ENCODE results near the gene ACE2.

Gene ACE2

GRCh38 chrX:15631637-15632036 is 30.9 kb upstream of the ACE2 start:
- no peak for DNase-seq (ENCODE audit: low spot score)
- TF ChIP-seq, protein P1, sequence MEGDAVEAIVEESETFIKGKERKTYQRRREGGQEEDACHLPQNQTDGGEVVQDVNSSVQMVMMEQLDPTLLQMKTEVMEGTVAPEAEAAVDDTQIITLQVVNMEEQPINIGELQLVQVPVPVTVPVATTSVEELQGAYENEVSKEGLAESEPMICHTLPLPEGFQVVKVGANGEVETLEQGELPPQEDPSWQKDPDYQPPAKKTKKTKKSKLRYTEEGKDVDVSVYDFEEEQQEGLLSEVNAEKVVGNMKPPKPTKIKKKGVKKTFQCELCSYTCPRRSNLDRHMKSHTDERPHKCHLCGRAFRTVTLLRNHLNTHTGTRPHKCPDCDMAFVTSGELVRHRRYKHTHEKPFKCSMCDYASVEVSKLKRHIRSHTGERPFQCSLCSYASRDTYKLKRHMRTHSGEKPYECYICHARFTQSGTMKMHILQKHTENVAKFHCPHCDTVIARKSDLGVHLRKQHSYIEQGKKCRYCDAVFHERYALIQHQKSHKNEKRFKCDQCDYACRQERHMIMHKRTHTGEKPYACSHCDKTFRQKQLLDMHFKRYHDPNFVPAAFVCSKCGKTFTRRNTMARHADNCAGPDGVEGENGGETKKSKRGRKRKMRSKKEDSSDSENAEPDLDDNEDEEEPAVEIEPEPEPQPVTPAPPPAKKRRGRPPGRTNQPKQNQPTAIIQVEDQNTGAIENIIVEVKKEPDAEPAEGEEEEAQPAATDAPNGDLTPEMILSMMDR (IDR thresholded peaks at IDR 0.05; ENCODE audit: extremely low read depth, insufficient read depth, missing control alignments) = no peak
- in situ Hi-C loops (cut with MboI; ENCODE audit: low pct_unique_long_range_greater_than_20kb, low sequenced_read_pairs, unreplicated experiment) = no loop called here

DNA sequence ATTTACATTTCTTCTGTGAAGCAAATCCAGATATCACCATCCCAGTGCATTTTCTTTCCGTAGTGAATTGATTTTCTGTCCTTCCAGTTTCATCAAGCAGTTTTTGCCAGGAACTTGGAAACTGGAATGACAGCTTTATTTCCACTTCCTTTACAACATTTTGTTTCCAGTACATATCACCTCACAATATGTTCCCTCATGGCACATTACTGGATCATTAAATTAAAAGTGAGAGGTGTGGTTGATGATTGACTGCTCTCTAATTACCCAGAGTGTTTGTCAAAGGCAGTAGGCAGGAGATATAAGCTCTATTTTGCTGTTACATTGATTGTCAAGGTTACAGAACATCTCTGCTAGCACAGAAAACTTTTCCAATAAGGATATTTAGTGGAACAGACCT is 22.3 kb upstream of the ACE2 start:
- TF ChIP-seq, protein P1 (IDR thresholded peaks at IDR 0.05; ENCODE audit: extremely low read depth, insufficient read depth, missing control alignments) = no peak
- in situ Hi-C loops (cut with MboI; ENCODE audit: low pct_unique_long_range_greater_than_20kb, low sequenced_read_pairs, unreplicated experiment) = no loop called here
- DNase-seq (ENCODE audit: low spot score) = no peak

- in situ Hi-C loops (cut with MboI; ENCODE audit: low pct_unique_long_range_greater_than_20kb, low sequenced_read_pairs, unreplicated experiment) = no loop called here
- TF ChIP-seq, protein P1 (IDR thresholded peaks at IDR 0.05; ENCODE audit: extremely low read depth, insufficient read depth, missing control alignments) = no peak
- DNase-seq (ENCODE audit: low spot score) = no peak
Observed at GRCh38 chrX:15619053-15619755, 18.4 kb upstream of the ACE2 start.

DNA sequence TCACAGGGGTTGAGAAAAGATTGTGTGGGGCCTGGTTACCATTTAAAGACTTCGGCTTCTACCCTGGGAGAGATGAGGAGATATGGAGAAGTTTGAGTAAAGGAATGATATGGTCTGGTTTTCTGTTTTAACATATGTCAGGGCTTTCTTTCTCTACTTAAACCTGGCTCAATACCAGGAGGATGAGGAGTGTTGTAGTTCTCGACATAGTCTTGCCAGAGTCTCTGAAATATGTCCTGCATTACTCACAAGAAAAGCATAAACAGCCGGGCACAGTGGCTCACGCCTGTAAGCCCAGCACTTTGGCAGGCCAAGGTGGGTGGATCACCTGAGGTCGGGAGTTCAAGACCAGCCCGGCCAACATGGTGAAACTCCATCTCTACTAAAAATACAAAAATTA is 16.4 kb upstream of the ACE2 start:
- TF ChIP-seq, protein P1 (IDR thresholded peaks at IDR 0.05; ENCODE audit: extremely low read depth, insufficient read depth, missing control alignments) = no peak
- in situ Hi-C loops (cut with MboI; ENCODE audit: low pct_unique_long_range_greater_than_20kb, low sequenced_read_pairs, unreplicated experiment) = no loop called here
- no peak for DNase-seq (ENCODE audit: low spot score)

GRCh38 chrX:15616531-15616930 is 15.8 kb upstream of the ACE2 start:
- TF ChIP-seq, protein P1 (IDR thresholded peaks at IDR 0.05; ENCODE audit: extremely low read depth, insufficient read depth, missing control alignments) = no peak
- in situ Hi-C loops (cut with MboI; ENCODE audit: low pct_unique_long_range_greater_than_20kb, low sequenced_read_pairs, unreplicated experiment) = no loop called here
- no peak for DNase-seq (ENCODE audit: low spot score)

DNA sequence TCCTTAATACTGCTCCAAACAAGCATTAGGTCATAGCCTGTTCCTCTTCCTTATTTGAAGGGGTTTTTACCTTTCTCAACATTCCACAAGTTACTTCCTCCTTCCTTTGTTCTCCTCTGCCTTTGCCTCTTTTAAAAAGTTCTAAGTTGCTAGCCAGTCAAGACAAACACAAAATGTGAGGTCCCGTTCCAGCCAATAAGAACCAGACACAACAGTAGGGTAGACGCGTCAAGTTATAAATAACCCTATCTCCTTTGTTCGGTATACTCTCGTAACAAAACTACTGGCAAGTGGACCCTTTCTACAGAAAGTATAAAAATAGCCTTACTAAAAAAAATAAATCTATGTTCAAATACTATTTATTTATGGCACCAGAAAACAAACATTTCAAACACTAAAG is 6.3 kb upstream of the ACE2 start:
- DNase-seq (ENCODE audit: low spot score) = no peak
- TF ChIP-seq, protein P1 (IDR thresholded peaks at IDR 0.05; ENCODE audit: extremely low read depth, insufficient read depth, missing control alignments) = no peak
- in situ Hi-C loops (cut with MboI; ENCODE audit: low pct_unique_long_range_greater_than_20kb, low sequenced_read_pairs, unreplicated experiment) = no loop called here

Measured in GM13977 (cell line).